Fibroblast of skin of left quadriceps (primary cell): Measurements from ENCODE around the gene CLC.
"Not testable (repeated sequence)": the region's sequence is repeated elsewhere in the genome, so short reads cannot be mapped to it uniquely, and the experiment has no call there.

Experiments
- DNase-seq, 2 experiments: peaks; one replicate each; pipeline ENCODE4 v3.0.0-alpha.2; 2013; ENCODE audit warnings: low read depth in 2 of 2

The CLC gene

DNA sequence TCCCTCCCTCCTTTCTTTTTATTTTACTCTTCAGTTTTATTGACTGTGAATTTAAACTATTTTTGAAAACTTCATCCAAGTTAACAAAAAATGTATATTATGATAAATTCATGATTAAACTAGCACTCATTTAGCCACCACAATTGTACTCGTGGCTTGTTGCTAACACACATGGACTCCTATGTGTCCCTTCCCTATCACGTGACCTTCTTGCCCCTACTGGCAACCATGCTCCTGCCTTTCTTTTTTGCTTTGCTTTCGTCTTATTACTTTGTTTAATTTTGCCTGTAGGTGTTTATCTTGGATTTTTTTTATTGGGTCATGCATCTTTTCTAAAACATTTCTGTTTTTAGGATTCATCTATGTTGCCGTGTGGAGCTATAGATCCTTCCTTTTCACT lies 8.2 kb downstream of the CLC start:
- no peak for DNase-seq

DNA sequence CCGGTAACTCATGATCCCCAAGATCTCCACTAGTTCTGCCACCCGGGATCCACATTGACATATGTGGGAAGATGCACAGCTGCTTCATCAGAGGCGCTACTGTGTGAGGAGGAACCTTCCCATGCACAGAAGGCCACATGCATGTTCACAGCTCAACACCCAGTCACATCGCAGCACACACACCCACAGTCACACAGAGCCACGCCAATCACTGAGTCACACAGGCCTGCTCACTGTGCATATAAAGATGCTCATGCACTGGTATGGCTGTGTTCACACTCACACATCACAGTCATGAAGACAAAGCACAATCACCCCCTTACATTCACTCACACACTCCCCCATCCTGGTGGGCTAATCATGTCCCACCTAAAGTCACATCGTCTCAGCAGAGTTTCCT lies 9.8 kb downstream of the CLC start:
- no peak for DNase-seq

DNA sequence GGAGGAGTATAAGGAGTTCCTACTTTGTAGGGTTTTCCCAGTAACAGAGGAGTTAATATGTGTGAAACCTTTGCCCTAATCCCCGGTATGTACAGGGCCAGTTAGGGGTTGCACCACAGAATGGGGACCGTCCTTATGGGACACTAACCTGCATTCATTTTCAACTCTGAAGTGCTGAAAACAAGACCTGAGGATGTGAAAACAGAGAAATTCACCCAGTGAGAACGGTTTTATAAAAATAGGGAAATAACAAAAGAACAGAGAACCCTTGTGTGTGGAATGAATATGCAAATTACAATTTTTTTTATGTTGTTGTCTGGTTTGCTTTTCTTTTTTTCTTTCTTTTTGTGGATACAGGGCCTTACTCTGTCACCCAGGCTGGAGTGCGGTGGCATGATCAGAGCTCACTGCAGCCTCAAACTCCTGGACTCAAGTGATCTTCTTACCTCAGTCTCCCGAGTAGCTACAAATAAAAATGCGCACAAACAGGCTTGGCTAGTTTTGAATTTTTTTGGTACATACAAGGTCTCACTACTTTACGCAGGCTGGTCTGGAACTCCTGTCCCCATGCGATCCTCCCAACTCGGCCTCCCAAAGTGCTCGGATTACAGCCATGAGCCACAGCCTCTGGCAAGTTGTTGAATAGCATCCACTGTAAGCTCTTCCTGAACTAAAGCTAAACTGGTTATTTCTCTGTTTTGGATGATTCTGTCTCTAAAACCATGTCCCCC lies 10.6 kb downstream of the CLC start:
- no peak for DNase-seq

DNA sequence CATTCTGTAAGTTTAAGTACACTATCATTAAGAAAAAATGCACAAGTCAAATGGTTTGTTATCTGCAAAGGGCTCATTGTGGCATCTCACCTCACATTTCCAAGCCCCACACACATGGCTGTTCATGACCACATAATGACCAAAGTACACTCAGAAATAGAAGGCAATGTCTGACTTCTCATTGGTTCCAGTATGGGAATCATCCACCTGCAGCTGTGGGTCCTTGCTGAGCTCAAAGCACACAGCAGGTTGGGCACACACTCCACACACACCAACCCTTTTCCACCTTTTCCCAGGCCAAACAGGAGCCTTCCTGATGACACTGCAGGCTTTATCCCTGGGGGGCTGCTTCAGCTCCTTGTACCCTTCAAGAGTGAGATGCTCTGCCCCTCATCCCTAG lies 11.8 kb downstream of the CLC start:
- no peak for DNase-seq

DNA sequence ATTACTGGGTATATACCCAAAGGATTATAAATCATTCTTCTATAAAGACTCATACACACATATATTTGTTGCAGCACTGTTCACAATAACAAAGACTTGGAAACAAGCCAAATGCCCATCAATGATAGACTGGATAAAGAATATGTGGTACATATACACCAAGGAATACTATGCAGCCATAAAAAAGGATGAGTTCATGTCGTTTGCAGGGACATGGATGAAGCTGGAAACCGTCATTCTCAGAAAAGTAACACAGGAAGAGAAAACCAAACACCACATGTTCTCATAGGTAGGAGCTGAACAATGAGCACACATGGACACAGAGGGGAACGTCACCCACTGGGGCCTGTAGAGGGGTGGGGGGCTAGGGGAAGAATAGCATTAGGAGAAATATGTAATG lies 17.7 kb downstream of the CLC start:
- not testable (repeated sequence) for DNase-seq

DNA sequence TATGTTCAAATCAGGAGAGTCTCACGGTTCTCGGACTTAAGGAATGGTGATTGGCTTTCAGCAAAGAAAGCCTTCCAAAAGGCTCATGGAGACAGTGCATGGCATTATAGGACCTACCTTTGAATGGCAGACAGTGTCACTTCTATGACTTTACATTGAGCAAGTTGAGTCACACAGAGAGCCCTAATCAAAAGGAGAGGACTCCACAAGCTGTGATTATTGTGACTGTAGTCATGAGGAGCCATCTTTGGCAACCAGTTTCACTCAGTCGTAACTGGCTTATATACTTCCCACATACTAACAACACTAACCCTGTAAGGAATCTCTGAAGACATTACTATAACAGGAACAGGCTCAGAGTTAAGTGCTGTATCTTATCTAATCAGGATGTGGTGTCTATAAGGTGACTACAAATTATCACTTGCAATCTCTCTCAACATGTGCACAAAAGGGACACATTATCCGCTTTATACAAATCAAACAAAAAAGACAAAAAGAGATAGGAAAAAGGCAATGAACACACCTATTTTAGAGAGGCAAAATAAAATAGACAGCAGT lies 27.4 kb downstream of the CLC start:
- DNase-seq: no peak

DNA sequence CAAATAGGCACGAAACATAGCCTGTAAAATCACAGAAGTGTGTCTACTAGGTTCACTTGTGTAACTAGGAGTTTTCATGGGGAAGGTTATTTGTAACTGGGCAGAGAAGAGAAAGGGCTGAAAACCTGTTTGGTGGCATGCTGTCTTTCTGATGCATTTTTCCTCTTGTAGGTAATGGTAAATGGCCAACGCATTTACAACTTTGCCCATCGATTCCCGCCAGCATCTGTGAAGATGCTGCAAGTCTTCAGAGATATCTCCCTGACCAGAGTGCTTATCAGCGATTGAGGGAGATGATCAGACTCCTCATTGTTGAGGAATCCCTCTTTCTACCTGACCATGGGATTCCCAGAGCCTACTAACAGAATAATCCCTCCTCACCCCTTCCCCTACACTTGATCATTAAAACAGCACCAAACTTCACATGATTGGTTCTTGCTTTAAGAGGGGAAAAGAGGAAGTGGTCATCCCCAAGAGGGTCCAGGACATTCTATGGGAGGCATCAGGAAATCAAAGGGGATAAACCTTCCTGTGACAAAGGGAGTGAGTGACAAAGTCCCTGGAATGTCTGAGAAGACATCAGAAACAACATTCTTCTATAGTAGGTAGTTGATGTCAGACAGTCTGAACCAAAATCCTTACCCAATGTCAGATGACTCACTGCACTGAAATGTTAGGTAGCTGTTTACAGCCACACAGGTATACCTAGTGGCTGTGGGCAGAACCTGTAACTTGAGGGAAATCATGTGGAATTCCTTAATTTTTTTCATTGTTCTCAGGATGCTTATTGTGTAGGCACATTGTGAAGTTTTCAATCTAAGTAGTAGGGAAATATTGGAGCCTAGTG lies 28.6 kb downstream of the CLC start:
- no peak for DNase-seq

DNA sequence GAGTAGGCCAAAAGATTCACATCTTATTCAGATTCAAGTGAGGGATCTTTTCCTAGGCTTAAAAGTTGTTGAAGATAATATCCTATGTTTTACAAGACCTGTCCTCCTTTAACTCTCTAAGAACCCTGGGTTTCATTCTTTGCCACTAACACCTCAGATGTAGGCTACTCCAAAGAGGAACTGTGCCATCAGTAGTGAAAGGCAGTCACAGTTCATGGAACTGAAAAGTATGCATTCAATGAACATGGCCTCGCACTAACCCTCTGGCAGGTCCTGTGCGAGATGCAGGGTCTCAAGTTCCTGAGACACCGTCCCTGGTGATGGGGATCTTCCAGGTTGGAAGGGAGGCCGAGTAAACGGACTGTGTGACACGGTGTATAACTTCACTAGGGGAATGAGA lies 29.2 kb downstream of the CLC start:
- no peak for DNase-seq

DNA sequence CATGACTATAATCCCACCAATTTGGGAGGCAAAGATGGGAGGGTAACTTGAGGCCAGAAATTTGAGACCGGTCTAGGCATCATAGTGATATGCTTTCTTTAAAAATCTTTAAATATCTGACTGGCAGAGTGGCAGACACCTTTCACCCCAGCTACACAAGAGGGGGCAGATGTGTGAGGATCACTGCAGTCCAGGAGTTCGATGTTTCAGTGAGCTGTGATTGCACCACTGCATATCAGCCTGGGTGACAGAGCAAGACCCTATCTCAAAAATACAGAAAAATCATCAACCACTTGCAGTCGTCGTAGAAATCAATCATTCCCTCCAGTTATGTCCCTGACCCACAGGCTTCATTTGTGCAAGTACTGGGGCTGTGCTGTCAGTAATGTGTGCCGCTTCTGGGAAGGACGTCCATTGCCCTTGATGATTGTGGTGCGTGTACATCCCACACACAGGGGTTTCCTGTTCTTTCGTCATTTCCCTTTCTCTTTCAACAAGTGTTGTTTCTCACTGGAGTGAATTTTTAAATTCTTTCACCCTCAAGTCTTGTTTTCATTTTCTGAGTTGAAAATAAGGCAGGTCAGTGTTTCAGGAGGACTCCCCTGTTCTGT lies 32.1 kb downstream of the CLC start:
- no peak for DNase-seq

DNA sequence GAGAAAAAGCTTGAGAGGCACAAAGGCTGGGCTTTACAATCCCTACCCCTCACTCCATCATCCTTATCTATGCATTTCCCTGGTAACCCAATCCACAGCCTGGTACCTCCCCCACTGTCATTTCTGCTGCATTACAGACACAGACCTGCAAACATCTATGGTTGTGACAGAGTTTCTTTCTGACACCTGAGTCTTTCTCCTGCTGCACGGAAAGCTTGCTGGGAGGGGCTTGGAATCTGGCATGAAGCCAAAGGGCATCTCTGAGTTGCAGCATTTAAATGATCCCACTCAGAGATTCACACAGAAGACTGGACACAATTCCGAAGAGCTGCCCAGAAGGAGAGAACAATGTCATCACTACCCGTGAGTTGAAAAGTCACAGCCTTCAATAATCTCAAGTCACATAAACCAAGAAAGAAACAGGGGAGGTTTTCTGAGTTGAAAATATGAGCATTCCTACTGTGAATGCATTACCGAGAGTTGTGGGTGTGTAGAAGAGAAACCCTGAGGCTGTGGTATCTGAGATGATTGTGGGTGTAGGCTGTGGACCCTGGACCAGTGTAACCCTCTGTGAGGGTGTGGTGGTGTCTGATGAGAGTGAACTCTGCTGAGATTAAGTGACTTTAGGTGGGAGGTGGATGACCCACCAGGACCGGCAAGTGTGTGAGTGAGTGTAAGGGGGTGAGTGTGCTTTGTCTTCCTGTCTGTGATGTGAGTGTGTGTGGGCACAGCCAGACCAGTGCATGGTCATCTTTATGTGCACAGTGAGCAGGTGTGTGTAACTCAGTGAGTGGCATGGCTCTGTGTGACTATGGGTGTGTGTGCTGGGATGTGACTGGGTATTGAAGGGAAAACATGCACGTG lies 33.4 kb downstream of the CLC start, which contains the start of gene LGALS14:
LGALS14 (plus strand) TSS at position 301 of the 864 bp plus-strand sequence; CDS start at position 349, 48 bp downstream.
- no peak for DNase-seq

DNA sequence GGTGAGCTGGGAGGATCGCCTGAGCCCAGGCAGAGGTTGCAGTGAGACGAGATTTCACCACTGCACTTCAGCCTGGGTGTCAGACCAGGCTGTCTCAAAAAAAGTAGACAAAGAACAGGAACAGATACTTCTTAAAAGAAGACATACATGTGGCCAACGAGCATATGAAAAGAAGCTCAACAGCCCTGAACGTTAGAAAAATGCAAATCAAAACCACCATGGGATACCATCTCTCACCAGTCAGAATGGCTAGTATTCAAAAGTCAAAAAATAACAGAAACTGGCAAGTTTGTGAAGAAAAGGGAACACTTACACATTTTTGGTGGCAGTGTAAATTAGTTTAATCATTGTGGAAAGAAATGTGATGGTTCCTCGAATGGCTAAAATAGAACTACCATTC lies 36.5 kb downstream of the CLC start:
- DNase-seq: no peak

DNA sequence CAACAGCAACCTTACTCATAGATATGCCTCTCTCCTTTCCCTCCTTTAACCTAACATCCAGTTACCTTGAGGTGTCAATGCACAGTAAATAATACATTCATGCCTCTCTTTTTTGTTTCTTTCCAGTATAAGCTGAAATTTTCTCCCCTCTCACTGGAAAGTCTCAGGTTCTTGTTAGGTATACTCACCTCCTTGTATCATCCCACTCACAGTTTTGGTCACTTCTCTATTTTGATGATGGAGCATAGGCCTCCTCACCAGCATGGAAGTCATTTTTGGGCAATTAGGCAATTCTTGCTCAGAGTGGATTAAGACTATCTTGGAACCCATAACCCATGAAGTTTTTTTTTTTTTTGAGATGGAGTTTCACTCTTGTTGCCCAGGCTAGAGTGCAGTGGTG lies 39.3 kb downstream of the CLC start:
- DNase-seq: no peak

DNA sequence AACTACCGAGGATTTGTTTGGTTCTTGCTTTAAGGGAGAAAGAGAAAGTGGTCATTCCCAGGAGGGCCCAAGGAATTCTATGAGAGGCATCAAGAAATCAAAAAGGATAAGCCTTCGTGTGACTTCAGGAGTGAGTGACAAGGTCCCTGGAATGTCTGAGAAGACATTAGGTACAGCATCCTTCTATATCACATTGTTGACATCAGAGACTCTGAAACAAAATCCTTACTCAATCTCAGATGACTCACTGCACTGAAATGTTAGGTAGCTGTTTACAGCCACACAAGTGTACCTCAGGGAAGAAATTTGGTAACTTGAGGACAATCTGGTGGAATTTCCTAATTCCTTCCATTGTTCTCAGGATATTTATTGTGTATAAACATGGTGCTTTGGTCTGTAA lies 41.4 kb downstream of the CLC start:
- no peak for DNase-seq

DNA sequence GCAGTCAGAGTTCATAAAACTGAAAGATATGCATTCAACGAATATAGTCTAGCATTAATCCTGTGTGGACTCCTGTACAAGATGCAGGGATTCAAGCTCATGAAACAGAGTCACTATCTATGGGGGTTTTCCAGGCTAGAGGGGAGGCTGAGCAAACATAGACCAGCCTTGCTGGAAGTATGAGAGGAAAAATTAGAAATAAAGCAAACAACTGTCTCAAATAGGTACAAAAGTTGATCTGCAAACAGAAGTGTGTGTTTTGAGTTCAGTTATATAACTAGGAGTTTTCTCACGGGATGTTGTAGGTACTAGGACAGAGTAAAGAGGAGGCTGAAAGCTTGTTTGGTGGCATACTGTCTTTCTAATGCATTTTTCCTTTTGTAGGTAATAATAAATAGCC lies 42.1 kb downstream of the CLC start:
- DNase-seq: no peak

DNA sequence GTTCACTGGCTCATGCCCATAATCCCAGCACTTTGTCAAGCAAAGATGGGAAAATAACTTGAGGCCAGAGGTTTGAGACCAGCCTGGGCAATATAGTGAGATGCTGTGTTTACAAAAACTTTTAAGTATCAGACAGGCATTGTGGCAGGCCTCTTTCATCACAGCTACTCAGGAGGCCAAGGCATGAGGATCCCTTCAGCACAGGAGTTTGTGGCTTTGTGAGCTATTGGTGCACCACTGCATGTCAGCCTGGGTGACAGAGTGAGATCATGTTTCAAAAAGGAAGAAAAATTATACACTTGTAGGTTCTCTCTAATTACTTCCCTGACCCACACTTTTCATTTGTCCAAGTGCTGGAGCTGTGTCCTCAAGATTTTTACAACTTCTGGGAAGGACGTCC lies 45.0 kb downstream of the CLC start:
- DNase-seq: no peak

DNA sequence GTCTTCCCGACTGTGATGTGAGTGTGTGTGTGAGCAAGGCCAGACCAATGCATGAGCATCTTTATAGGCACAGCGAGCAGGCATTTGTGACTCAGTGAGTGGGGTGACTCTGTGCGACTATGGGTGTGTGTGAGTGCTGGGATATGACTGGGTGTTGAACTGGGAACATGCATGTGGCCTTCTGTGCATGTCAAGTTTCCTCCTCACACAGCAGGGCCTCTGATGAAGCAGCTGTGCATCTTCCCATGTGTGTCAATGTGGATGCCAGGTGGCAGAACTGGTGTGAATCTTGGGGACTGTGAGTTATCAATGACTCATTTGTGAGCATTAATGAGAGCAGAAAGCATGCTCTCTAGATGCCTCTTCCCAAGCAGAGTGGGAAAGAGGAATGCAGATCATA lies 45.7 kb downstream of the CLC start:
- no peak for DNase-seq

DNA sequence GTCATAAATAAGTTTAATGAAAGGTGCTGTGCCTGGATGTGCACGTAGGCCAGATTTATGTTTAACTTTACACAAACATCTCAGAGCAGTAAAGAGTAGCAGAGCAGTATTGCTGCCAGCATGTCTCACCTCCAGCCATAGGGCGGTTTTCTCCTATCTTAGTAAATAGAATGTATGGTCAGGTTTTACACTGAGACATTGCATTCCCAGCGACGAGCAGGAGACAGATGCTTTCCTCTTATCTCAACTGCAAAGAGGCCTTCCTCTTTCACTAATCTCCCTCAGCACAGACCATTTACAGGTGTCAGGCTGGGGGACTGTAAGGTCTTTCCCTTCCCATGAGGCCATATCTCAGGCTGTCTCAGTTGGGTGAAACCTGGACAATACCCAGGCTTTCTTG lies 49.2 kb downstream of the CLC start:
- DNase-seq: not testable (repeated sequence)

DNA sequence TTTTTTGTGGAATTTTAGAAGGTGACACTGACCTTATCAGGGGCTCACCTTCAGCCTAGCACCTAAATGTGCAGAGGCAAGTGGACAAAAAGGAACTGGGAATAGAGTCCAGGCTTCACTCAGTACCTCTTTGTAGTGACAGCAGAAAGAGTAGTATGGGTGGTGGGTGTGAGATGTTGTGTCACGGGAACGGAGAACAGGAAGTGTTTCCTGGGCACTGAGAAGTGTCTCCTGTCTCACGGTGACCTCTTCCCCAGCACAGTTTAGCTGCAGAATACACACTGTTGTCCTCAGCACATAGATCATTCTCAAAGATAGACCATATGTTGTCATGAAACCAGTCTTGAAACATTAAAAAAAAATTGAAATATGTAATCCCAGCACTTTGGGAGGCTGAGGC lies 51.1 kb downstream of the CLC start:
- no peak for DNase-seq

DNA sequence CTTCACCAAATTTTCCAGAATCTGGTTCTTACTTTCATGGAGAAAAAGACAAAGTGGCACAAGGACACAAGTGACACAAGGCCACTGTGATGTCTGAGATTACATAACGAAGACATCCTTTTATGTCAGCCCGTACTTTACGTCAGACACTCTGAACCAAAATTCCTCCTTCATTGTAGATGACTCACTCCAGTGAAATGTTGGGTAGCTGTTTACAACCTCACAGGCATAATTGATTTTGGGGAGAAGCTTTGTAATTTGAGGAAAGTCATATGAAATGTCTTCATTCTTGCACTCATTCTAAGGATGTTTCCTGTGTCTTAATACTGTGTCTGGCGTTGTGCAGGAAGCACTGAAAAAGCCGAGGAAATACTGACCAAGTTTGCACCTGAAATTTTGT lies 53.6 kb downstream of the CLC start:
- no peak for DNase-seq

DNA sequence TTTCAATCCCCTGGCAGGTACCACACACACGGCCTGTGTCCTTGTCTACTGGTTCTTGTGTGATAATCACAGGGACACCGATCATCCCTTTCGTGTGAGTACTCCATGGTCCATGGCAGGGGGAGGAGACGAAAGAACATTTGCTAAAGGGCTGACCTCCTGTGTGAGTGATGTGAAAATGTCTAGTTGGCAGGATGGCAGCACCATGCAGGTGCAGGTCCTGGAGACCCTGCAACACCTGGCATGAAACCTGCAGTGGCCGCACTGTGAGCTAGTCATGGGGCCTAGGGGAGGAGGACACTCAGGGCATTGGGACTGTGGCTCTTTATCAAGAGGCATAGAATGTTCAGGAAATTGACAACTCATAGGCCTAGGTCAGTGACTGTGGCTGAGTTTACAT lies 56.4 kb downstream of the CLC start:
- DNase-seq: no peak
